ENCODE measurements around the gene TRIP4. TPM values are rescaled to one million over a fixed set of nuclear protein-coding genes. Genes with fewer than 3 reads are reported as not detected.
A peak's percentile ranks its signal among the peaks of the same experiment; 100 is the strongest.

TRIP4 gene
- total RNA-seq, 1 experiment from 2014 or later: 18.3 TPM

GRCh38 chr15:64356710-64357040, 31.0 kb upstream of the TRIP4 start:
- Histone ChIP-seq H3K27ac (ENCODE audit: low read depth, low read length) (peak overlapping the region; percentile 77), H3K4me1 (ENCODE audit: control insufficient read depth in 1 of 2, insufficient read depth in 2 of 2, low read length in 2 of 2) (peaks cover 9 to 19% of the 10 kb centered on the region in 2 experiments; a peak in 3 of 4 replicates), H3K27me3 (ENCODE audit: insufficient read depth, low read length) (no peaks in the 10 kb centered on the region), H3K36me3 (ENCODE audit: control insufficient read depth in 1 of 2, insufficient read depth in 2 of 2, low read length in 2 of 2) (peaks cover 0 to 5% of the 10 kb centered on the region in 2 experiments; a peak in 1 of 4 replicates), H3K79me2 (ENCODE audit: insufficient read depth, low read length) (peaks cover 40% of the 10 kb centered on the region), H3K9me3 (ENCODE audit: control insufficient read depth in 1 of 2, insufficient read depth in 1 of 2, low read depth in 1 of 2, low read length in 2 of 2) (no peaks in the 10 kb centered on the region), H3K4me3 (replicated peaks in 1 of 2; ENCODE audit: low read depth in 1 of 2, low read length in 2 of 2) (peak overlapping the region; percentile 78 to 93), H3K9ac (ENCODE audit: low read length) (peak overlapping the region; percentile 87), H2AFZ (ENCODE audit: low read depth, low read length, poor library complexity, severe bottlenecking) (no peak overlapping the region), H3K4me2 (ENCODE audit: low read length) (peak overlapping the region; percentile 93), H3K9me2 (ENCODE audit: insufficient read depth) (no peaks in the 10 kb centered on the region), H4K20me1 (ENCODE audit: insufficient read depth) (0 out of 2 replicates have a peak, but pooled peaks cover 3% of the 10 kb centered on the region)
- ChIA-PET RAD21 (ENCODE audit: low non-redundant PET in 1 of 2, low total read pairs in 2 of 2, uncharacterized antibody in 2 of 2, unreplicated experiment in 2 of 2) (interaction anchor here in 1 of 2 experiments (1.0 kb wide), 1 partner anchor 194 kb away, joined by 3 read pairs; the partner anchor contains the start of gene PPIB), CTCF (interaction anchor here (1.0 kb wide), 2 partner anchors 22 to 147 kb away, joined by 3 to 6 read pairs; no protein-coding TSS in a partner anchor), POLR2A (interaction anchor here (1.0 kb wide), 1 partner anchor 31 kb away, joined by 3 read pairs; the partner anchor contains the start of gene TRIP4)
- no peak for TF ChIP-seq FOSL1 (IDR thresholded peaks at IDR 0.05; ENCODE audit: low read depth)
- TF ChIP-seq, protein P1, sequence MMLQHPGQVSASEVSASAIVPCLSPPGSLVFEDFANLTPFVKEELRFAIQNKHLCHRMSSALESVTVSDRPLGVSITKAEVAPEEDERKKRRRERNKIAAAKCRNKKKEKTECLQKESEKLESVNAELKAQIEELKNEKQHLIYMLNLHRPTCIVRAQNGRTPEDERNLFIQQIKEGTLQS (IDR thresholded peaks at IDR 0.05): no peak
- no peak for TF ChIP-seq SP1 (IDR thresholded peaks at IDR 0.05; ENCODE audit: low read depth)
- no peak for TF ChIP-seq ZBTB33 (IDR thresholded peaks at IDR 0.05; ENCODE audit: extremely low read depth, insufficient replicate concordance, low read length)
- TF ChIP-seq RAD21 (IDR thresholded peaks at IDR 0.05; ENCODE audit: low read depth): no peak
- no peak; the same call in 1 of the 2 replicates for TF ChIP-seq MAX (IDR thresholded peaks at IDR 0.05)
- TF ChIP-seq EZH2phosphoT487 (IDR thresholded peaks at IDR 0.05; ENCODE audit: borderline replicate concordance): no peak
- TF ChIP-seq EZH2 (IDR thresholded peaks at IDR 0.05): no peak
- no peak for TF ChIP-seq ZFX (IDR thresholded peaks at IDR 0.05)
- TF ChIP-seq EGR1 (IDR thresholded peaks at IDR 0.05; ENCODE audit: low read depth): no peak
- TF ChIP-seq JUND (IDR thresholded peaks at IDR 0.05): no peak
- no peak for TF ChIP-seq TCF7L2 (IDR thresholded peaks at IDR 0.05; ENCODE audit: borderline replicate concordance, extremely low read depth, insufficient read depth, insufficient read length)
- no peak for TF ChIP-seq SRF (IDR thresholded peaks at IDR 0.05; ENCODE audit: low read depth)
- no peak for TF ChIP-seq ZNF274 (IDR thresholded peaks at IDR 0.05; ENCODE audit: low read depth, low read length)
- intact Hi-C loops (cut with micrococcal nuclease): loop anchor here (1.0 to 5.0 kb wide), 2 partner anchors 147 to 204 kb away; partner anchors contain the start of gene SNX22
- DNase-seq (ENCODE audit: low read depth, low spot score) (no peak), ATAC-seq (no peak)
- BruUV-seq (replicated peaks): no TSS peak

Data from HCT116 (cell line).